CD4-positive, alpha-beta T cell treated with Interleukin-12 subunit alpha and Interleukin-12 subunit beta, for 1 hour (primary cell): Measurements from ENCODE around the gene ZNF268.
"Not testable (repeated sequence)": the region's sequence is repeated elsewhere in the genome, so short reads cannot be mapped to it uniquely, and the experiment has no call there.

Experiments used
- DNase-seq: peaks from one replicate; pipeline ENCODE4 v3.0.0-alpha.2; 2020

ZNF268 gene

DNA sequence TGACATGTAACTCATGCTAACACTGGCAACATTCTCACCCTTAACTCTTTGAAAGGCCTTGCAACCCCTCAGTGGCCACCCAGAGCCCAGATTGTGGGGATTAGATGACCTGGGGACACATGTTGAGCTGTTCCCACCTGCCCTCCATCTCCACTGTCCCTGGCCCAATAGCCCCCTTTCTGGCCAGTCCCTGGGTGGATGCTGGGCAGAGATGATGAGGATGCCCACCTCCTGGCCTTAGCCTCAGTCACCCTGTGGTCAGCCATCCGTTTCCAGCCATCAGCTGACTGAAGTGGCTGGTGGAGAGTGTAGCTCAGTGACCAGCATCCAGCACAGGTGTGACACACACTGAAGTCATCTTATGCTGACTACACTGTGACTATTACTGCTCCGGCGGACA, 49.7 kb downstream of the ZNF268 start:
- DNase-seq = no peak

DNA sequence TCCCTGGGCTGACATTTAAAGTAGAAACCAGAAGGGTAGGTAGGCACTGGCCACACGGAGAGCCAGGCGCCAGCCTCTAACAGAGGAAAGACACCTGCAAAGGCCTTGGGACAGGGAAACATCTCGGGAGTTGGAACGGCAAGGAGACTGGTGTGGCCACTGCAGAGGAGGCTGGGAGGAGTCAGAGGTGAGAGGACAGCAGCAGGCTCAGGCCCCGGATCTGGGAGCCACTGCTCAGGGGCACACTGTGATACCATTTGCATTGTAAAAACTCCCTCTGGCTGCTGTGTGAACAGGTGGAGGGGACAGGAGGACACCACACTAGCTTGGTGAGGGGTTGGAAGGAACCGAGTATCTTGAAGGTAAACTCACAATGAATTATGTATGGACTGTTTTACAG, 51.7 kb downstream of the ZNF268 start:
- no peak for DNase-seq

DNA sequence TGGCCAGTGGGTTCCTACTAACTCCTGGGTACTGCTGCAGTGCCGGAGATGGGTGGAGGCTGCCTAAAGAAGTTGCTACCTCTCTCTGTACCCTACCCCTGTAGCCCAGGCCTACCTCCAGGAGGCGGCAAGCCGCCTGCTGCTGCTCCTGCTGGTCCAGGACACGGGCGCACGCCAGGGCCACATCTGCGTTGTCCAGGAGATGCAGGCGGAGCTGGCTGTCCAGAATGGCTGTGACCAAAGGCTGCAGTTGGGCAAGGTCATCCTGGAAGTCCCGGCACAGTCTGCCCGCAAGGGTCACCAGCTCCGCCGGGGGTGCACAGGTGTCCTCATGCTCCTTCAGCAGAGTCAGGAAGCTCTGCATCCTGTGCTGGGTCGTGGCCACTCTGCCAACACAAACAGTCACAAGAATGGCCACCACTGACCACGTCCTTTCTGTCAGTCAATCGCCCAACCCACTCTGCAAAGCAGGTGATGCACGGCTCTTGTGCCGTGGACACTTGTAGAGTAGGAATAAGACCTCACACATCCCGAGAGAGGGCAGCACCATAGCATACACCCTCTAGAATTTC, 52.8 kb downstream of the ZNF268 start:
- DNase-seq = no peak

DNA sequence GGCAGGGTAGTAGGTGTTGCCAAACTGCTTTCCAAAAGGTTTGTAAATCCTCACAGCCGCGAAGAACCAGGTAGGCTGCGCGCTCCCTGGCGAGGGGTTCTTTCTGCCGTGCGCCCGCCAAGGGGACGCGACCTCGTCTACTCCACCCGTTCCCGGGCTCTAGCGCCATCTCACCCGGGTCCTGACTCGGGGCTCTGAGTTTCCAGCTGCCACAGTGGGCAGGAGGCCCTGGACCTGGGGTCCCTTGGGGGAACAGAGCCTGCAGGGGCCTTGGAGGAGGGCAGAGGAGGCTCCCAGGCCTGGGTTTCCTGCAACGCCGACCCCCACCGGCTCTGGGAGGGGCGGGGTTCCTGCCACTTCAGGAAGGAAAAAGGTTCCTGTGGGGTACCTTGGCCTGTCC, 53.7 kb downstream of the ZNF268 start:
- DNase-seq = no peak

DNA sequence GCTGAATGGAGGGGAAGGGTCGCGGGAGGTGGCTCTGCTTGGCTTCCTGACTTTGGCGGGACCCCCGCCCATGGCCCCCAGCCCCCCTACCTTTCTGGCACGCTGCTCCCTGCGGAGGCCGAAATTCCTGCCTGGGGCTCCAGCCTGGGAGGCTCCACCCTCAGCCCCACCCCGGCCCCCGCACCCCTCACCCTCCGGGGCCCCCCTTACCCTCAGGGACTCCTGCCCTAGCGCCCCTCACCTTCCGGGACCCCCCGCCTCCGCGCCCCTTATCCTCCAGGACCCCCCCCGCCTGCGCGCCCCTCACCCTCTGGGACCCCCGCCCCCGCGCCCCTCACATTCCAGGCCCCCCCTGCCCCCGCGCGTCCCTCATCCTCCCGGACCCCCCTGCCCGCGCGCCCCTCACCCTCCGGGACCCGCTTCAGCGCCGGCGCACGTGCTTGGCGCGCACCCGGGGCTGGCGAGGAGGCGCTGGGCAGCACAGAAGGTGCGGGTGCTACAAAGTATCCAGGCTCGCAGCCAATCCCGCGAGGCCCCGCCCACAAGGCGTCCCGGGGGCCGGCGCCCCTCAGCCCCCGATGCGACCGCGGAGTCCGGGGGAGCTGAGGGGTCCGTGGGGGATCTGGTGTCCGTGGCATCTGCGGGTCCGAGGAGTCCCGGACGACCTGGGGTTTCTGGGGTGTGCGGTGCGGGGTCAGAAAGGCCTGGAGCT, 54.3 kb downstream of the ZNF268 start, which contains the start of gene ANHX:
ANHX (minus strand) TSS at position 477 of the 712 bp plus-strand sequence. CDS start 1,521 bp downstream, outside the sequence.
- no peak for DNase-seq

DNA sequence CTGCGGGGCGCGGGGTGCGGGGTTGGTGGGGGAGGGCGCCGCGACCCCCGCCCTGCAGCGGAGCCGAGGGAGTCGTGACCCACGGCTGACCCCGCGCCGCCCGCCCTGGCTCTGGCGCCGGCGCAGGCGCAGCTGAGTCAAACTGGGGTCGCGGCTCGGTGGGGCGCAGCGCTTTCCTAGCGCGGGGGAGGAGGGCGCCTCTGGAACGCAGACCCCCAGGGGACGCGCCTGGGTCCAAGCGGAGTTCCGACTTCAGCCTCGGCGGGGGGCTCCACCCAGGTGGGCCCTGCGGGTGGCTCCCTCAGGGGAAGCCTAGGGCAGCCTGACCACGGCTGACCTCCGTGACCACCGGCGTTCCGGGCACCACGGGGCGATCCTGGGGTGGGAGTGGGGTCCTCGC, 54.8 kb downstream of the ZNF268 start:
- DNase-seq = no peak

DNA sequence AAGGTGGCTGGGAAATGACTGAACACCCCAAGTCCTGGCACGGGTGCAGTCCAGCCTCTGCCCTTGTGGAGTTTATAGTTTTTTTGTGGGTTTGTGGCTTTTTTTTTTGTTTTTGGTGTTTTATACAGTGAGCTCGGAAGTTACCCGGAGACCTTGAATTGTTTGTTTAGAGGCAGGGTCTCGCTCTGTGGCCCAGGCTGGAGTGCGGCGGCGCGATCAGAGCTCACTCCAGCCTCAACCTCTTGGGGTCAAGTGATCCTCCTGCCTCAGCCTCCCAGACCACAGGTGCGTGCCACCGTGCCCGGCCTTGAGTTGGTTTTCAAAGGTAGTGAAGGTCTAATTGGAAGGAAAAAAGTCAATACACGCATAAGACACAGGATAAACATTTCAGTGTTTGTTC, 55.3 kb downstream of the ZNF268 start:
- DNase-seq = no peak

DNA sequence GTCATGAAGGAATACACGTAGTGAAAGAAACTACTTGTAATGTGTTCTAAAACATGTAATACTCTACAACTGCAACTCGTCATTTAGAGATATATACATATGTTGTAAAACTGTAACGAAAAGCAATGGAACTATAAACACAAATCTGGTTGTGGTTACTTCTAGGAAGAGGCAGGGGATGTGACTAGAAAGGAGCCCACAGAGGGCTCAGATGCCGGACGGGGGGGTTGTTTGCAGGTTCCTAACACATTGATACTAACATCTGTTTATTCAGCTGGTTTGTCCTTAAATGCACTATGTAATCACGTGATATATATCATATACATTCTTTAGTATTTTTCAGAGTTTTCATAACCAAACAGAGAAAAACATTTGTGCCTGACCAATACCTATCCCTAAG, 70.4 kb downstream of the ZNF268 start:
- no peak for DNase-seq

DNA sequence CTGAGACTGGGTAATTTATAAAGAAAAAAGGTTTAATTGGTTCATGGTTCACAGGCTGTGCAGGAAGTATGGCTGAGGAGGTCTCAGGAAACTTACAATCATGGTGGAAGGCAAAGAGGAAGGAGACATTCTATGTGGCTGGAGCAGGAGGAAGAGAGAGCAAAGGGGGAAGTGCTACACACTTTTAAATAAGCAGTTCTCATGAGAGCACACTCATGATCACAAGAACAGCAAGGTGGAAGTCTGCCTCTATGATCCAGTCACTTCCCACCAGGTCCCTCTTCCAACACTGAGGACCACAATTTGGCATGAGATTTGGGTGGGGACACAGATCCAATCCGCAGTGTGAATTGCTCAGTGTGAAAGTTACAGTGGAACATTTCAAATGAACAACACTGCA, 74.5 kb downstream of the ZNF268 start:
- not testable (repeated sequence) for DNase-seq

DNA sequence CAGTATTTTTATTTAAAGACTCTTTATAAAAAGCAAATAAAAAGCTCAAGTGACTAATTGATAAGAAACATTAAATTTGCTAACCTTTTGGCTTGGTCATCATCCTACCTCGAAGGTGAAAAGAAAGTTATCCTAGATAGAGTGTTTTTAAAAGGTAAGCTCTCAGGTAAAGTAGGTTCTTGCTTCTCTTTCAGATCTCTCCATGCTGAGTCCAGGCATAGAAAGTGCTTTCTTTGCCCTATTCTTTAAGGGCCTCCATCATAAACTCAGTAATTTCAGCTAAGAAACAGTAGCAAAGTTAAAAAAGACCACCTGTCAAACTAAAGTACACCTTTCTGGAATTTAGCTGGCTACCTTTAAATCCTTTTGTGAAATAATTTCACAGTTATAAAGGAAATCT, 75.0 kb downstream of the ZNF268 start:
- no peak for DNase-seq

DNA sequence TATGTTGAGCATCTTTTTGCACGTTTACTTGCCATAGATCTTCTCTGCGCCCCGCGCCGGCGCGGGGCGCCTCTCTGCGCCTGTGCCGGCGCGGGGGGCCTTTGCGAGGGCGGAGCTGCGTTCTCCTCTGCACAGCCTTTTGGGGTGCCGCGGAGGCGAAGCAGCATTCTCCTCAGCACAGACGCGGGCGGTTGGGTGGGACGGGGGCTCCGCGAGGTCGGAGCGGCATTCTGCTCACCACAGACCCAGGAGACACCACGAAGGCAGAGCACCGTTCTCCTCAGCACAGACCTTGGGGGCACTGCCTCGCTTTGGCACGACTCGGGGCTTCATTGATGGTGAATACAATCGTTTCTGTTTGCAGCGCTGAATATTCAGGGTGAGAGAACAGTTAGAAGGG, 82.9 kb downstream of the ZNF268 start:
- DNase-seq = no peak
